ENCODE data around the gene HYAL4.

Gene HYAL4

DNA sequence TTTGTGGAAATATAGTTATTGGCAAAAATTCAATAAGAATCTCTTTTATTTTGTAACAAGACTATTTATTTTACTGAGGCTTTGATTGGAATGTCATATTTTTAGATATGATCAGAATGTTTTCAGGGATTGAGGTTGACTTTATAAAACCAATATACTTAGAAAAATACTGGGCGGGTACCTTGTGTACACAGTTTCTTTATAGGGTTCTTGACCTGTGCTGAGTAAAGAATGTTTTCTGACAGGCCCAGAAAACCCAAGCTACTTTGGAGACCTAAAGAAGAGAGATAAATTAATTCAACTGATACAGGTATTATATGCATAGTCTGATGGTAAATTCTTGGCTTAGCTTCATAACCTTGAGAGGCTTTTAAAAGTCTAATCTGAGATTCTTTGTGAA is 56.1 kb downstream of the HYAL4 start:
- DNase-seq (ENCODE audit: low spot score): no peak

- DNase-seq (ENCODE audit: low spot score): no peak
Observed at GRCh38 chr7:123905714-123906113, 60.7 kb downstream of the HYAL4 start.

- peak; percentile 77 for DNase-seq (ENCODE audit: low spot score)
Observed at GRCh38 chr7:123916240-123916724, 71.3 kb downstream of the HYAL4 start.

GRCh38 chr7:123917878-123918277 is 72.9 kb downstream of the HYAL4 start:
- no peak for DNase-seq (ENCODE audit: low spot score)

DNA sequence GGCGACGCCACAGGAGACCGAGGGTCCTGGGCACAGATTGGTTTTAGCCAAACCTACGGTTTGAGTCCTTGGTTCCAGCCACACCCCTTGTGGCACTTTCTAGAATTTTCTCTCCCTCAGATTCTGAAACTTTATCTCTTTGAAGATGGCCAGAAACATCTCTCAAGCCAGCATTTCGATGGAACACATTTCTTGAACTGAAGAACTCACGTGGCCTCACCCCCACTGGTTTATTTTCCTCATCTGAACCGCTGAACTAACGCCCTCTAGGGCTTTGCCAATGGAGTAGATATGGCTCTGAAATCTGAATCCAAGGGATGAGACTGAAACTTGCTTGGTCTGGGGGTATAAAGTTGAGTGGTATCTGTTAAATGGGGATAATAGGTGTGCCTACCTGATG is 73.3 kb downstream of the HYAL4 start:
- DNase-seq (ENCODE audit: low spot score): no peak

DNA sequence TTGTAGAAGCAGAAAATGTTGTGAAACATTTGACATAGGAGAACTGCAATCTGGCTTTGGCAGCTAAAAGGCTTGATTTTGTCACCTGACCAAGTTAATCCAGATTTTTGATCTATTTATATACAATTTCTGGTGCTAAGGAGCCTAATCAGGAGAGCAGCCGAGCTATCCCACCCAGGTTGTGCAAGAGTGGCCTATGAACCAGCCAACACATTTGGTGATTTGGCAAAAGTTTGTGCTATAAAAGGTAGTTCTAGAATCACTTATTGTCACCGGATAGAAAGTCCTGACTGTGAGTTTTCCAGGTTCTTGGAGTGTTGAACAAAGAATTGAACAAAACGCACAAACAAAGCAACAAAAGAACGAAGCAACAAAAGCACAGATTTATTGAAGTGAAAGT is 78.6 kb downstream of the HYAL4 start:
- no peak for DNase-seq (ENCODE audit: low spot score)

DNA sequence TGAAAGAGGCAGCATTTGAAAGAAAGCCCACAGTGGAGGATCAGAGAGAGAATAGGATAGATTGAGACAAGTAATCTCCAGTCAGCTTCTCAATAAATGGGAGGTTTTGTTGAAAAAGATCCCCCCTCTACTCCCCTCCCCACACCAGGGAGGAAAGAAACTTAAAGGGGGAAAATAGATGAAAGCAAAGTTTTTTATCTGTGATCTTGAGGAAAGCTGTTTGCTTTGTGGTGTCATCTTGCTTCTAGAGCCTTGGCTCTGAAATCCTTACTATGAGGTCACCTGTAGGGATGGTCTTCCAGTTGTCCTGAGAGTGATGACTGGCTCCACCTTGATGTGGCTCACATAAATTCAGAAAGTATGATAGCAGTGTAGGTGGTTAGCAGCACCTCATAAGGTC is 80.0 kb downstream of the HYAL4 start, which contains the start of gene SPAM1:
SPAM1 (plus strand) TSS at position 301 of the 400 bp plus-strand sequence. CDS start 28,330 bp downstream, outside the sequence.
- DNase-seq (ENCODE audit: low spot score): no peak
